Pulmonary artery endothelial cell (primary cell): ENCODE results near the gene TCTA. TPM values are rescaled to one million over a fixed set of nuclear protein-coding genes. Genes with fewer than 3 reads are reported as not detected.

Source experiments
- DNase-seq: peaks from one replicate; pipeline ENCODE4 v3.0.0-alpha.2; 2011; ENCODE audit warnings: low read depth, low spot score
- total RNA-seq: library from RNA; depleted of rRNA; stranded (reverse); fragments of >200 nt; gene quantifications from 2 replicates; pipeline ENCODE4 v1.2.3, GENCODE V29; 2014

Gene TCTA
- total RNA-seq, 1 donor from 2014 or later = 14.4 TPM

DNA sequence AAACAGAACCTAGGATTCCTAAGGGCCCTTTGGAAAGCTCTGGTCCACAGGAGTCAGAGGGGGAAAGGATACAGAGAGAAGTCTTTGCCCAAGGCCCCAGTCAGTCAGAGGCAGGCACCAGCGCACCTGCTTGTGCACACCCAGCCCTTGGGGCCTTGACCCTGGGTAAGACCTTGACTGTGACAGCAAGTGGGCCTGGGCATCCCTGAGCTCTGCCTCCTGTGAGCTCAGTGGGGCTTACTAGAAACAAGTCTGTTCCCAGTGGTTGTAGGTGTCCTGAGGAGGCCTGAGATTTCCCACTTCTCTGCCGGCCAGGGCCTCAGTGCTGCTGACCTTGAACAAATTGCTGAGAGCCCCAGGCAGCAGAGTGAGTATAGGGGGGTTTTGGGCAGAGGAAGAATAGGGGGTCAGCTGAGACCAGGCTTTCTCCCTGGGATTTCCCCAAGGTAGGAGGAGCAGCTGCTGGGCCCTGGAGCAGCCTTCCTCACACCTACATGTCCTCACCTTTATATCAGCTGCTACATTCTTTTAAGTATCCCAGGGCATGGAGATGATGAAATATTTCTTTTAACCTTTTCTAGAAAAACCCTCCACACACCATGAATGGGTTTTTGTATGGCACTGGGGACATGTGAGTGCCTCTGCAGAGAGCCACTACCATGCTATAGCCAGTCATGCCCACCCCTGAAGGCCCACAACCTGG is 48.1 kb downstream of the TCTA start:
- DNase-seq = no peak

DNA sequence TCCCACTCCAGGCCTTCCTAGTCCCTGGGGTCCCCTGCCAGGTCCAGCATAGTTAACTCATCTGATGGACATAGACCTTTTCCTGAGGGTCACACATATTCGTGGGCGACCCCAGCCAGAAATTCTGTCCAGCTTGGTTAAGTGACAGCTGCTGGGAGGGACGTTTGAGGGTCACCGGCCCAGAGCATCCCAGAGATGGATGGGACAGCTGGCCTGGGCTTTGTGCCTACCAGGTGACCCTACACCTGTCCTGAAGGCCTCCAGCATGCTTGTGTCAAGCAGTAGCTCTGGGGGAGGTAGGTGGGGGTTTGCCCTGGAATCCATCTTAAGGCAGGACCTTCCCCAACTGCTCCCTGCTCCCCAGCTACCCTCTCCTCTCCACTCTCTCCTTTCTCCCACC is 48.7 kb downstream of the TCTA start:
- DNase-seq = no peak

DNA sequence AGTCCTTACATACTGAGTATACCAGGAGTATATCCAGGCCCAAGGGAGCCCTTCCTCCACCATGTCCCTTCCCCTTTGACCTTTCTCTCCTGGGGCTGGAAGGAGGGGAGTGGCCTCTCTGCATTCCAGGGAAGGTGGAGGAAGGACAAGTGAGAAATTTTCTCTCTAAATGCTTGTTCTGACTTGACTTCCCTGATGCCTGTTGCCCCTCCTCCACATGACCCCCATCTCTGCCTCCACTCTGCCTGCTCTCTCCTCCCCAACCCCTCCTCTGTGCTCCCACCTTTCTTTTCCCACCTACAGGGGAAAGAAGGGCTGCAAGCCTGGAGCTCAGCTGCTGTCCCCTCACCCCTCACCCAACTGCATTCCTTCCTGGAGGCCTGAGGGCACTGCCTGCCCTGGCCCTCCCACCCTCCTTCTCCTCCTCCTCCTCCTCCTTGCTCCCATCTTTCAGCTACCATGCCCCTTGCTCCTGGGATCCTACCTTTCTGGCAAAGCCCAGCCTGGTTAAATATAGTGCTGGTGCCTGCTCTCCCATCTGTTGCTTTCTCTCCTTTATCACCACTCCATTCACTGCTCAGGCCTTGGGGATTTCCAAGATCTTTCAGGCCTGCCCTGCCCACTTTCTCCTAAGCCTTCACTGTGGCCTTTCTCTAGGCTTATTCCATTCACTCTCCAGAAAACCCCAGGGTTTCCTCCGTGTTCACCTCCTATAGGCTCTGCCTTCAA is 49.4 kb downstream of the TCTA start:
- no peak for DNase-seq

DNA sequence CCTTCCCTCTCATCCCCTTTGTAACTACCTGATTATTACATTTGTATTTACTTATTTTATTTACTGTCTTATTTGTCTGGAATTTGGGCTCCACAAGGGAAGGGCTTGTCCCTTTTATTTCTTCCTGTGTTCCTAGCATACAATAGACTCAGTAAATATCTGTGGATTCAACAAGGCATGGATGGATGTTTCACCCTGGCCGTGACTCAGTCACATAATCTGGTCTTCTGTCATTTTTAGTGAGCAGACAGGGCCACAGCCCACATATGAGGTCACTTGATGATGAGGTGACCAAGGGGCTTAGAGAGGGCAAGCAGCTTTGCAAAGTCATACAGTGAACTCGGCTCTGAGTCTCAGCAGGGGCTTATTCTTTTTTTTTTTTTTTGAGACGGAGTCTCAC is 50.0 kb downstream of the TCTA start:
- DNase-seq = no peak

DNA sequence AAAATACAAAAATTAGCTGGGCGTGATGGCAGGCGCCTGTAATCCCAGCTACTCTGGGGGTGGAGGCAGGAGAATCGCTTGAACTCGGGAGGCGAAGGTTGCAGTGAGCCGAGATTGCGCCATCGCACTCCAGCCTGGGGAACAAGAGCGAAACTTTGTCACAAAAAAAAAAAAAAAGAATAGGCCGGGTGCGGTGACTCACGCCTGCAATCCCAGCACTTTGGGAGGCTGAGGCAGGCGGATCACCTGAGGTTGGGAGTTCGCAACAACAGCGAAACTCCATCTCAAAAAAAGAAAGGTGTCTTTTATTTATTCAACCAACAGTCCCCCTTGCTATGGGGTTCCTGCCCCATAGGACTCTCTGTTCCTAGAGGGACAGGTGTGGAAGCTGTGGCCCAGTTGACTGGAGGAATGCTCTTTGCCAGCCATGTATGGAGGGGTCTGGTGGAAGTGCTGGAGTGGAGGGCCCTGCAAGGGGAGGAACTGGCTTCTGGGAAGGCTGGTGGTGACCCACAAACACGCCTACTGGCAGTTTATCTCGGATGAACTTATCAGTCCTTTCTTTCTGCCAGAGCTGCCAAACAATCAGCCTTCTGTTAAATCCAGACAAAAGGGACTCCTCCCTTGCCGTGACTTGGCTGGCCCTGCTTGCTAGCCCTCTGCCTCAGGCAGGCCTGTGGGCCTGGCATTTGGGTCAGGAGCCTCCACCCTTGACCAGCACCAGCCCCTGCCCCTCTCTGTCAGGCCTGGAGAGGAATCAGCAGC is 53.2 kb downstream of the TCTA start:
- no peak for DNase-seq

Other genes with a start within 250 kb of the TCTA start
- 16.1 and 20.1 TPM in 2 replicates for gene CCDC71, start 246.1 kb upstream of the TCTA start, total RNA-seq
- gene KLHDC8B, start 240.8 kb upstream of the TCTA start, total RNA-seq = 41.0 and 41.2 TPM in 2 replicates
- gene C3orf62, start 135.2 kb upstream of the TCTA start, total RNA-seq = 1.2 and 1.4 TPM in 2 replicates
- 27.8 and 35.4 TPM in 2 replicates for gene USP4, start 72.4 kb upstream of the TCTA start, total RNA-seq
- 371 and 509 TPM in 2 replicates for gene GPX1, start 54.1 kb upstream of the TCTA start, total RNA-seq
- 557 and 659 TPM in 2 replicates for gene RHOA, start 447 bp upstream of the TCTA start, total RNA-seq
- 0.33 and 0.53 TPM in 2 replicates for gene AMT, start 10.1 kb downstream of the TCTA start, total RNA-seq
- 4.8 and 5.3 TPM in 2 replicates for gene NICN1, start 16.9 kb downstream of the TCTA start, total RNA-seq
- gene DAG1, start 57.8 kb downstream of the TCTA start, total RNA-seq = 34.6 and 49.6 TPM in 2 replicates
- under 0.01 TPM in 2 replicates for gene BSN, start 142.1 kb downstream of the TCTA start, total RNA-seq